HG03520 (cell line): ENCODE results near the gene SLC25A38.

Experiments used
- ATAC-seq: cut with Tn5 transposase; IDR thresholded peaks from one replicate; pipeline ENCODE4 v1.9.1; 2021; ENCODE audit warnings: mild to moderate bottlenecking, moderate library complexity; ENCODE audit not compliant: unreplicated experiment

The SLC25A38 gene

GRCh38 chr3:39372833-39373232 lies 10.3 kb upstream of the SLC25A38 start:
- ATAC-seq = no peak

GRCh38 chr3:39376959-39377634 lies 6.1 kb upstream of the SLC25A38 start:
- no peak for ATAC-seq

GRCh38 chr3:39378088-39378487 lies 5.1 kb upstream of the SLC25A38 start:
- peak; percentile 62 for ATAC-seq

- ATAC-seq = no peak
These were observed 4.0 kb upstream of the SLC25A38 start for GRCh38 chr3:39378957-39379777.

GRCh38 chr3:39379778-39380155 lies 3.4 kb upstream of the SLC25A38 start:
- no peak for ATAC-seq

GRCh38 chr3:39381432-39381831 lies 1.7 kb upstream of the SLC25A38 start:
- no peak for ATAC-seq

- peak; percentile 67 for ATAC-seq
These were observed 903 bp downstream of the SLC25A38 start for GRCh38 chr3:39383881-39384664.

GRCh38 chr3:39384665-39385000 lies 1.5 kb downstream of the SLC25A38 start:
- no peak for ATAC-seq

- ATAC-seq = no peak
These were observed 2.4 kb downstream of the SLC25A38 start for GRCh38 chr3:39385456-39386090.

GRCh38 chr3:39386318-39386717 lies 3.1 kb downstream of the SLC25A38 start:
- ATAC-seq = no peak

- no peak for ATAC-seq
These were observed 4.3 kb downstream of the SLC25A38 start for GRCh38 chr3:39387411-39387975.

- no peak for ATAC-seq
These were observed 5.0 kb downstream of the SLC25A38 start for GRCh38 chr3:39388153-39388552.

GRCh38 chr3:39388741-39389248 lies 5.6 kb downstream of the SLC25A38 start:
- peak; percentile 77 for ATAC-seq

- no peak for ATAC-seq
These were observed 7.0 kb downstream of the SLC25A38 start for GRCh38 chr3:39390181-39390580.

- ATAC-seq = no peak
These were observed 13.5 kb downstream of the SLC25A38 start for GRCh38 chr3:39396690-39397089.

GRCh38 chr3:39398700-39399099 lies 15.5 kb downstream of the SLC25A38 start:
- no peak for ATAC-seq

- no peak for ATAC-seq
These were observed 18.8 kb downstream of the SLC25A38 start for GRCh38 chr3:39401983-39402382.

GRCh38 chr3:39404943-39405686 lies 21.9 kb downstream of the SLC25A38 start:
- no peak for ATAC-seq

GRCh38 chr3:39405687-39406367 lies 22.7 kb downstream of the SLC25A38 start:
- ATAC-seq = no peak
